Pulmonary artery endothelial cell (primary cell): Measurements from ENCODE around the gene TMTC1. TPM values are rescaled to one million over a fixed set of nuclear protein-coding genes. Genes with fewer than 3 reads are reported as not detected.

Experiments used
- DNase-seq: peaks from one replicate; pipeline ENCODE4 v3.0.0-alpha.2; 2011; ENCODE audit warnings: low read depth, low spot score
- total RNA-seq: library from RNA; depleted of rRNA; stranded (reverse); fragments of >200 nt; gene quantifications from 2 replicates; pipeline ENCODE4 v1.2.3, GENCODE V29; 2014

The TMTC1 gene
- total RNA-seq, 1 donor from 2014 or later = 15.0 TPM

DNA sequence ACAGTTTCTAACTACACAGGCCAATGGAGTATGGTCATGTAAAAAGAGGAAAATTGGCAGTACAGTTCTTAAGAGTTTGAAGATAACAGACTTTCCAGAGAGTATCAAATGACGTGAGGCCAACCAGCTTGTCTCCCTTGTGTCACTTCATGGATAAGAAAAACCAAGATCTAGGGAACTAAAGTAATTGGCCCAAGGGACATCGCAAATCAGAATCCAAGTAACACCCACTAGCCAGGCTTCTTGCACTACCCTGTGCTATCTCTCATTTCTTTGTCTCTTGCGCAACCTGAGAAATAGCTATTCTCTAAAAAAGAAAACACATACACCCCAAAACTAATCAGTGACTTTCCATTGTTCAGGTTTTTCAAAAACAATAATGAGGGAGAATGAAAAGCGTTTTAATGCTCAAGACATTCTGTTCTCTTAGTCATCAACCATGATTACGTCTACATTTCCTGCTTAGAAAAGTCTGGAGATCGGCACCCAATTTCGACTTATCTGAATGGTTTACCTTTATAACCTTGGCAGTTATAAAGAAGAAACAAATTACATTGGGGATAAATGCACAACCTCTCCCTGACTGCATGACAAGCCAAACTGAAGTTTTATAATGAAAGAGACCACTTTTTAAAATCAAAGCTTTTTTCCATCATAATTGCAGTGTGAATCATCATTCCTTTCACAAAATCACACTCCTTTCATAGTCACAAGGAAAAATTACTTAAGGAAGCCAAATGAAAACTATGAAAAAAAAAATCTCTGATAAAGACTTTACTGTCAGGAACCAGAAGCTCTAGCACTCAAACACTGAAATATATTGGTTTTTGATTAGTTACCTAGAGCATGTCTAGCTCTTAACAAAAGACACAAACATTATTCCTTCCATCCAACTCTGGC lies 42.1 kb downstream of the TMTC1 start:
- no peak for DNase-seq

DNA sequence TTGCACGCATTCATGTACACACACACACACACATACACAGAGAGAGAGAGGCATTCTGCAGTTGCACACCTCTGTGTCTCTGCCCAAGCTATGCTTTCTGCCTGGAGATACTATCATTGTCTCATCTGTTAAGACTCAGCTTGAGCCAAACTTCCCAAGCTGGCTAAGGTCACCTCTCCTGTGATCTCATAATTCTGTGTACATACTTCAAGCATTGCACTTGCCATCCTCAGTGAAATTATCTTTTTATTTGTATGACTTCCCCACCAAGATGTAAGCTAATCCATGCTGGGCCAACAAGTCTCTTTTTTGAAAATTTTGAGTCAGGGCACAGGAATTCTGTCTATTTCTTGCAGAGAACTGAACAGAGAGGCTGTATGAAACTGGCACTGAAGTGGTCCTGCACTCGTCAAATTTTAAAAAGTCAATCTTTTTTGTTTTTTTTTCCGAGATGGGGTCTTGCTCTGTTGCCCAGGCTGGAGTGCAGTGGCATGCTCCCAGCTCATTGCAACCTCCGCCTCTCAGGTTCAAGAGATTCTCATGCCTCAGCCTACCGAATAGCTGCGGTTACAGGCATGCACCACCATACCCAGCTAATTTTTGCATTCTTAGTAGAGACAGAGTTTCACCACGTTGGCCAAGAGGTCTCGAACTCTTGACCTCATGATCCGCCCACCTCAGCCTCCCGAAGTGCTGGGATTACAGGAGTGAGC lies 44.3 kb downstream of the TMTC1 start:
- DNase-seq = no peak

DNA sequence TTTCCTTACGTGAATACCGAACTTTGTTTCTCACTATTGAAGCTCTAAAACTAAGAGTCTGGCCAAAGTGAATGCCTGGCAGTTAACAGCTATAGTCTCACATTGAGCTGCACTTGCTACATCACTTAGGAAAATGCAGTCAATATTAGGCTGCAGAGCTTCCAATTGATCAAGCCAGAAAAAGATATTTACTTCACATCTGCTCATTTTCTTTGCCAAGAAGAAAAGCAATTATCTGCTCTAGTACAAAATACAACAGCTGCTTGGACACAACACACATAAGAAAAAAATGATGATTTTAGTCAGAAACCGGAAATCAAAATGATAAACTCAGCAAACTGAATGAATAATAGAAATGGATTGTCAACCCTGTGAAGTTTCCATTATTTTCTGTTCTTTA lies 45.4 kb downstream of the TMTC1 start:
- DNase-seq = no peak

DNA sequence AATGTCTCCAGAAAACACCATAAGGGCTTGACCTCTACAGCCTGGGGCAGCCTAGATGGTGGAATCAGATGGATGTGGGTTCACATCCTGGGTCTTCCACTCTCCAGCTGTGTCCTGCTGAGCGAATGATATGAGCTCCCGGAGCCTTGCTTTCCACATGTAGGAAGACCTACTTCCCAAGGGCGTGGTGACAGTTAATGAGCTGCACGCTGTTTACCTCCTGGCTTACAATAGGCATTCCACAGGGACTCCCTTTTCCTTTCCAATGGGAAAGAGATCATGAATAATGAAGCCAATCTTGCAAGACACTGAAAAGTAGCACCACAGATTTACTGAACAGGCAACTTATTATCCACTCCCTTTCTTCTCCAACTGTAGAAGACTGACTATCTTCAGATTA lies 46.1 kb downstream of the TMTC1 start:
- no peak for DNase-seq

DNA sequence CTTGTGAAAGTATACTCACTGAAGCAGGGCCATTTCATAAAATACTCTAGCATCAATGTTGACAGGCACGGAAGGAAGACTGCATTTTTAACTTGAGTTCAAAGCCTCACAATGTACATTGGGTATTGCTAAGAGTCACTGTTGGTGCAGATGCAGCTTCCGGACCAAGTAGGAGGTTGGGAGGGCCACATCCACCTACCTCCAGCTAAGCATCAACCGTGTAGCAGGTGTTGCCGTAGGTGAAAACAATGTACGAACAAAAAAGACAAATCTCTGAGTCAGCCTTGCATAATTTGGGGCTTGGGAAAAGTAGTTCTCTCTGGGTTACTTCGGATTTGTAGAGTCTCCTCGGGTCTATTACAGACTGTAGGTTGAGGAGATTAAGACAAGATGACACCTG lies 48.1 kb downstream of the TMTC1 start:
- no peak for DNase-seq

DNA sequence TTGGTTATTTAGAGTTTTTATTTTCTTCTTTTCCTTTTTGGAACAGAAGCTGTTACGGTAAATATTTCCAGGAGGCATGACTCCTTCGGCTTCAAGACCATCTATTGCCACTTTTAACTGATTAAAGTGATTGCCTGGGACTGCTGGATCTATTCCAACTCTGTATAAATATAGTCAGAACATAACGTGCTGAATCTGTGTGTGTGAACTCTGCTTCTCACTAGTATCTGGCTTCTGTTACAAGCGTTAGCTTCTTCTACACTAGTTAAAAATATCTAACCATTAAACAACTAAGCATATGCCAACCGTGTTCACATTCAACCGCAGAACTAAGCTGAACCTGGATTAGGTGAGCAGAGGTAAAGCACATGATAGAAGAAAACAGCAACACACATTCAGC lies 49.0 kb downstream of the TMTC1 start:
- DNase-seq = no peak

DNA sequence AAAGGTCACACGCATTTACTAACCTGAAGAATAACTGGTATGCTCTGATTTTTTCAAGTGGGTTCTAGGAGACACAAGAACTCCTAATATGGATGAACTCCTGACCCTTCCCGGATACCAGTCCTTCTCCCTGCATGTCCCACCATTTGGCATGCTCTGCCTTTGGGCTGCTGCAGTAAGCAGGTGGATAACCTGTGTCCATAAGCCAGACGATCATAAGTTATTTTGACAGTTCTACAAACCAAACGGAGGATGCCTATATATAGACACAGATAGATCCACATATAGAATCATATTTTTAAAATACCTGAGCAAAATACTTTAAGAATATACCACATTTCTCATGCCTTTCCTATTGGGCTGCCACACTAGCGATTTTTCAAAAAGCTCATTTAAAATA lies 49.4 kb downstream of the TMTC1 start:
- no peak for DNase-seq

DNA sequence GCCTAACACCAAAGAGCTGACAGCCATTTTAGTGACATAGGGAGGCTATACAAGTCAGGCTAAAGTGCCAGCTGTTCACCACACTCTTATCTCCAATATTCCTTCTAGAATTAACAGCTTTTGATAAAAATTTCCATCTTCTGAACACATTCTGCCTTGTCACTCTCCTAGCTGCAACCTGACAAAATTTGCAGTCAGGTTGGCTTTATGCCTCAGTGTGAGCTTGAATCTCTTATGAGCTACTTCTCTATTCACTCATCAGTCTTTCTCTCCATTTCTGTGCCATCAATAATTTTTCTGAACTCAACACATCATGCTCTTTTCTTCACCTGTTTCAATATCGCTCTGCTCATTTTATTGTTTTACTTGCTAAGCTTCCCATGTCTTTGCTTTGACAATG lies 50.2 kb downstream of the TMTC1 start:
- DNase-seq = no peak

DNA sequence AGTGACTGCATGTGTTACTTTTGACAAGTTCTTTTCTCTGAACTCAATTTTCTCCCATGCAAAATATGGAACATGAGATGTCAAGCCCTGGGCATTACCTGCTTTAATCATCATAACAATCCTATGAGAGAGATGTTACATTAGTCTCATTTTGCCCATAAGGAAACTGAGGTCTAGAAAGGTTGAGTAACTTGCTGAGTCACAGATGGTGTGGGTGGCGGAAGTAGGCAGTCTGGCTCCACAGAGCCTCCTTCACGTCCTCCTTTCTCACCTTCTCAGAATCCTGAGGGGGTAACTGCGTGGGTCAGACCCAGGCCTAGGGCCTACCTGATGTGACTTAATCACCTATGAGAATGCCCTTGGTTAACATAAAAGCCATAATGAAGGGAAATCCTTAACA lies 50.7 kb downstream of the TMTC1 start:
- no peak for DNase-seq

DNA sequence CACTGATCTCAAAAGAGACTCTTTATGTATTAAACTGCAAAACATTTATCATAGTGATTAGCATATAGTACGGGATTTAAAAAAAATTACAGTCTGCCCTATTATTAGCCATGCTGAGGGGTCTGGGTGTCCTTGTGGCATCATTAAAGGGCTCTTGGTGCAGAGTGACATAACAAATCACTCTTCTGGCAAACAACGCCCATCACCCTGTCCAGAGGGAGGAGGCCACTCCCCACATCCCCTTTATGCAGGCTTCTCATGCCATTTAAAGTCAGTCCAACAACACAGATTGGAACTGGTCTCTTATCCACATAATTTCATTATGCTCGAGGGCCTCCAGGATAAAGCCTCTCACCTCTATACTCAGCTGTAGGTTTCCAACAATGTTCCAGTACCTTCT lies 51.1 kb downstream of the TMTC1 start:
- DNase-seq = no peak

DNA sequence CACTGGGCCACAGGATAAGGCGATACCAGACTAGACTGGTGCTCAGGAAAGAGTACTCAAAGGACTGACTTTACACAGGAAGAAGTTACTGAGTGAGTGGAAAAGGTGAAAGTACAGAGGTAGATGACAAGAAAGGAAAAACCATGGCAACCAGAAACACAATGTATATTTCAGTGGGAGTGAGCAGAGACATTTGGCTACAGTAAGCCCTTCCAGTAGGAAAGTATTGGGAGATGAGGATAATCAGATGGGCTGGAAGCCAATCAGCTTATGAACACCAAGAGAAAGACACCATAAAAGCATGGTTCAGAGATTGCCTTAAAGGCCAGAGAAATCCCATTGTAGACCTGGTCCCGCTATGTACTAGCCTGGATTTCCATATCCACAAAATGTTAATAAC lies 51.6 kb downstream of the TMTC1 start:
- no peak for DNase-seq

DNA sequence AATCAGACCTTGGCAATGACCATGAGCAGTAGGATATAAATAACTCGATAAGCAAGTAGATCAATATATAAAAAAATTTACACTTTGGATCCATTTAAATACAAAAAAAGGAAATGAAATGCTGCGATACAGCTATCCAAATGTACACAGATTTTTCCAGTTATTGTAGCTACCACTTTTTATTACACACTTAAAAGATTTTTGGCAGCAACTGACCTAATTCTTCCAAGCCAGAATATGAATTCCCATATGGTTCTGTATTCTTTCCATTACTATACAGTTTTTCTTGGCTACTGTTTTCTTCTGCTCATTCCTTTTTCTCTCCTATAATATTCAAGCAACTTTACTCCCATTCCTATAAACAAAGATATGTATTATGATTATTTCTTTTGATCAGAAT lies 52.2 kb downstream of the TMTC1 start:
- DNase-seq = no peak

DNA sequence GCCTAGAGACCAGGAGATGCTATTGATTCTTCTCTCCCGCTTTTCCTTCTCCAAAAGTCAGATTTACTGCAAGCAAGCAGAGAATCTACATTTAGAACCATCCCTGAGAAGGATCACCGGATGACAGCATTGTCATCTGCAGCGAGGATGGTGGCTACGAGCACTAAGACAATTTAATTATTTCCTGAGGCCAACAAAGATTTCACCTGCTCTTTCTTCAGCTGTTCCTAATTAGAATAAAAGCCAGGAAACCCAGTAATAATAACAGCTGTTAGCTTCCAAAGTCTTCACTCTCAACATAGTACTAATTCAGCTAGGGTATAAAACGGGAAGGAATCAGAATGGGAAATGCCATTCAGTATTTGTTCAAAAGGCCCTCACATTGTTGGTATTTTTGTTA lies 53.3 kb downstream of the TMTC1 start:
- DNase-seq = no peak

DNA sequence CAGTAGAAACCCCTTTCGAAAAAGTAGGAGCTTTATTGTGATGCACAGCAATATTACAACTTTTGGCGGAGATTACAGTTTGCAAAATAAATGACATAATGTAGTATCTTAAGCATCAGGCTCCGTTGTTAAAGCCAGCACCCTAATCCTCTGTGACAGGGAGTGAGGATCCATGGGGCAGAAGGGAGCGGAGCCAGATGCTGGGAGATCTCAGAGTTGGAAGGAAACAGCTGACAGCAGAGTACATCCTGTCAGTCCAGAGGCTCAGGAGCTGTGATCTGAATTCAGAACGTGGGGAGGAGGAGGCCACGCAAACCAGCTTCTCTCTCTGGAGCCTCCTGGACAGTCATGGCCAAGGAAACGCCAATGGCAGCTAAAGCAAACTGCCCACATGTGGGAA lies 55.7 kb downstream of the TMTC1 start:
- no peak for DNase-seq

DNA sequence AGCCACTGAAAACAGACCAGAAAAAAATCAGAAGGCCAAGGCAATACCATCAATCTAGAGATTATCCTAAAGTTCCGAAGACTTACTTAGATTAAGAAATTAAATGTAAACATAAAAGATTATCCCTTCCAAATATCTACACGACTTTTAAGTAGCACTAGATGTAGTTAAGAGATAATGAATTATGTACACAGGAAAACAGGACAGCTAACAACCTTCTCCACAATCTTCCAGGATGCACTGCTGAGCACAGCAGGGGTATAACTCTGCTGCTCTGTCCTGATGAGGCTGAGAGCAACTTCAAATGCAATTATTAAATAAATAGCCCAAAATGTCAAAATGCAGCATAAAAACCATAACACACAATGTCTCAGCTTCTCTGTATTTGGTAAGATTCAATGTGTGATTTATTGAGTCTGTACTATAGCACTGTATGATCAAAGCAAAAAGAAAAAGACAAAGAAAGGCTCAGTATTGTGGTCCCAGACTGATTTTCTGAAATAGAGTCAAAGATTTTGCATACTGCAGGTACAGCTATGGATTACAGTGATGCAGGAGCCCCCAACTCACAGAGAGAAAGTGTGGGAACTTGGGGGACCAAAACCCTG lies 56.9 kb downstream of the TMTC1 start:
- no peak for DNase-seq

DNA sequence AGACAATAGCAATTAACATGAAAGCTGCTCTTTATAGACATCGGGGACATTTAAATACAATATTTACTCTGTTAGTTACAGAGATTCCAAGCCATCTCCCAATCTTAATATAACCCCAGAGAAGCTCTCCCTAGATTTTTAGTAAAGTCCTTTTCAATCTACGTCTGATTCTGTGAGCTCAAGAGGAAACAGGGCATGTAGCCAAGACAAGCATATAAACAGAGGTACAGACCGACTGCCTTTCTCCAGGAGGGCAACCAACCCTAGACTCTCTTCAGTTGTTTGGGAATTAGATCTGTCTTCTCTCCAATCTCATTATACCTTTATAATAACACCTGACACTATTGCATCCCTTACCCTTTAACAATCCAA lies 57.4 kb downstream of the TMTC1 start:
- DNase-seq = no peak

DNA sequence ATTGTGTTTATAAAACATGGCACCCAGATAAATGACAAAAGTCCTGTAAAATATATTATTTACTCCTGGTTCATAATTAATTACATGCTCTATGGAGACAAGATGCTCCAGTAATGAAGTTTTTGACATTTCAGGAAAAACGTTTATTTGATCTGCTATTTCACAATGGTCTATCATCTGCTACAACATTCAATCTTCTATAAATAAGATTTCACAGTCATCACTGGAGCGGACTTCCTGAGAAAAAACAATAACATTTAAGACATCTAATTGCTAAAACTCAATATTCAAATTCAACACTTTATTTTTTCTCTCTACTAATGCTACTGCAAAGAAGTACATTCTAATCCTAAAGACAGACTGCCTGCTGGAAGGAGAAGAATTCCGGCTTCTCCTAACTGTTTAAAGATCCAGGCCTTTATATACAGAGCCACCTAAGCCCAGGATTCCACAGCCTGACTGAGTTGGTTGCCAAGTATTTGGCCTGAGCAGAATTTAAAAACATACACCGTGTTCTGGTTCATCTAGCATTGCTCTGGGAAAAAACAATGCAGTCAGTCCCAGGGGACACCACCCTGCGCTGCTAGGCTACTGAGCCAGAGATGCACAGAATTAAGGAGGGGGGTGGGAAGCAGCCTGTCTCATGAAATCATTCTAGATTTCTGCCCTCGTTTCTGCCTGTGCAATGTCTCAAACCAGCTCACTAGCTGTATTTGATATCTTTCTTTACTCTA lies 58.0 kb downstream of the TMTC1 start:
- no peak for DNase-seq

DNA sequence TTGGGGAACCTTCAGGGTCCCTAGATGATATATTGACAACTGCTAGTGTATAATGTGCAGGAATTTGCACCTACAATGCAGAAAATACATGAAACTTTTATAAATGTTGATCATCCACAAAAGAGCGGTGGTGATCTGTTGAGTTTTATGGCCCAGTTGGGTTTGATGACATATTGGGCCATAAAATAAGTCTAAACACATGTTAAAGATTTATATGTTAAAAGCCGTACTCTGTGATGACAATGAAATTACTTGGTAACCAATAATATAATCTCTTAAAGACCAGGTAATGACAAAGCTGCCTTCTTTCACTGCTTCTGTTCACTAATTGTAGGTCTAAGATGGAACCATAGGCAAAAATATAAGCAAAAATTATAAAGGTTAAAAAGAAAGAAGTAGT lies 61.6 kb downstream of the TMTC1 start:
- DNase-seq = no peak

DNA sequence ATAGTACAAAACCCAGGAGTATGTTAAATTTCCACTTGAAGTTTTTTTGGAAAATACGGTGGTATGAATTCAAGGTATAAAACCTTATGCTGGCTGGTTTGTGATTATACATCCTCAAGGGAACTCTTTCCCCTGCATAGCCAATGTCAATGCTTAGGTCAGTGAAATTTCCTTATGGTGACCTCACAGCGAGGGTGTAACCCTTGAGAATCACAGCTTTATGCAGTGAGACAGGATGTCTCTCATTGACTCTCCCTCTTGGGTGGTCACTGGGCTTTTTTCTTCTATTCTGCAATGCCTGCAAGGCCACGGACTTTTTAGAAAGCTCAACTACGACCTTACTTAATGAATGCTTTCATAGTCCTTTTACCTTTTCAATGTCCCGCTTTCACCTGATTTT lies 64.4 kb downstream of the TMTC1 start:
- no peak for DNase-seq

DNA sequence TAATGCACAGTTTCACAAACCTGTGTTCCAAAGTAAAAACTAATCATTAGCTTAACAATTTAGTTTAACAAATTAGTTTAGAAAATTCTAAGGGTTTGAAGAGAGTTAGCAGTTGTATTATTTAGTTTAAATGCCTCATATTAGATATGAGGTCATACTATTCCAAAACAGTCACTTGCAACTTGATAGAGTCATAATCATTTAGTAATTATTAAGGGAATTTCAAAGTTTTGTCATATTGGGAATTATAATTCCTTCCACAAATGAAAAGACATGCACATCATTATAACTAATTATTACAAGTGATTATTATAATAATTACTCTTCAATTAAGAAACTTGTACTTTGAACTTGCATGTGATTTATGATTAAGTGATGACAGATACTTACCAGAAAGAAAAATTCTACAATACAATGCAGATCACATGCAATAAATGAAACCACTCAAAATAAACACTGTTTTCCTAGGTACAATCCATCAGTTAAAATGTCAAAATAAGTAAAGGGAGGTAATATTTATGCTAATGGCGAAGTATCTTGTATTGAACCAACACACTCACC lies 66.1 kb downstream of the TMTC1 start:
- DNase-seq = no peak

DNA sequence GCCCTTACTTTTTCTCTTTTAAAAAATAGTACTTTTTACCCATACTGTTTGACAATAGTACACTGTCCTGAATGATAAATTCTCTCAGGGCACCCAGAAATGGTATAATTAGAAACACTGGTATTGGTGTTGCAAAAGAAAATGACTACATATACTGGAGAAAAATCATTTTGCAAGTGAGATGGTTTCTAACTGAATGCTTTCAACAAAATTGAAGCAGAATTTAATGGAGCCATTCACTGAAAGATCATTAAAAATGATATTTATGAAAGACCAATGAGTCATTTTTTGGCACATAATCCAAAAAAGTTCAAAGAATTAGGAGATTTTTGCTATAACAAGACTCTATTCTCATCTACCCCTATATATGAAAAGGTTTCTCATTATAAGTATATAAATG lies 68.8 kb downstream of the TMTC1 start:
- no peak for DNase-seq

DNA sequence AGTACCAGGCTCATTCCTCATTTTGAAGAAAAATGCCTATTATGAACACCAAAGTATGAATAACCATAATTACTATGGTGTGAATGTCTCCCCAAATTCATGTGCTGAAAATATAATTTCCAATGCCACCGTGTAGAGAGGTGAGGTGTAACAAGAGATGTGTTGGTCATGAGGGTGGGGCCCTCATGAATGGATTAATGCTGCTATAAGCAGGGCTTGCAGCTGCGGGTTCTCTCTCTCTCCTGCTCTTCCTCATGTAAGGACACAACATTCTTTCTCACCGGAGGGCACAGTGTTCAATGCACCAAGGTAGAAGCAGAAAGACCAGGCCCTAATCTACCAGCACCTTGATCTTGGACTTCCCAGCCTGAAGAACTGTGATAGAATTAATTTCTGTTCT lies 70.0 kb downstream of the TMTC1 start:
- DNase-seq = no peak
